ENCODE measurements around the gene CROCC. TPM values are rescaled to one million over a fixed set of nuclear protein-coding genes. Genes with fewer than 3 reads are reported as not detected.

The CROCC gene
- total and polyA plus RNA-seq, 9 of the 15 experiments (the other 6 are each of a cell fraction or from before 2014, with no cell fraction given): 0.17 to 15.4 (median 7.6) TPM

GRCh38 chr1:17011439-17012307, 89.9 kb downstream of the CROCC start, which contains the start of gene ATP13A2 (continued):
- TF ChIP-seq ZNF407 (IDR thresholded peaks at IDR 0.05; ENCODE audit: low read depth) (no peak), FOXK2 (conservative IDR thresholded peaks at IDR 0.05 in 1 of 2, IDR thresholded peaks at IDR 0.05 in 1 of 2; ENCODE audit: low read depth in 2 of 2) (peak in 1 of 2 experiments; percentile 39; a peak in 1 of 4 replicates), CREBBP (IDR thresholded peaks at IDR 0.05; ENCODE audit: low read depth, low read length) (no peak), CGGBP1 (CRISPR knock-in tag; IDR thresholded peaks at IDR 0.05) (no peak), PREB (CRISPR knock-in tag; IDR thresholded peaks at IDR 0.05) (no peak), NR2C2 (CRISPR knock-in tag; IDR thresholded peaks at IDR 0.05) (peak; percentile 69), NR2C2 (tag; IDR thresholded peaks at IDR 0.05) (peak; percentile 60; the same call in 1 of the 2 replicates), STAT6 (CRISPR knock-in tag; IDR thresholded peaks at IDR 0.05) (peak; percentile 77; the same call in 1 of the 2 replicates), SP1 (CRISPR knock-in tag; IDR thresholded peaks at IDR 0.05) (peak; percentile 83), JUND (IDR thresholded peaks at IDR 0.05; ENCODE audit: borderline replicate concordance, low read depth, low read length) (no peak), JUND (tag; IDR thresholded peaks at IDR 0.05; ENCODE audit: borderline replicate concordance, low read depth, low read length) (peak; percentile 36; the same call in 1 of the 3 replicates), TFAP4 (CRISPR knock-in tag; IDR thresholded peaks at IDR 0.05; ENCODE audit: borderline replicate concordance) (peak; percentile 43; the same call in 1 of the 2 replicates), ZEB2 (IDR thresholded peaks at IDR 0.05) (0 out of 2 replicates have a peak, but pooled peaks have one; percentile 11)
